ENCODE measurements around the gene SPECC1. TPM values are rescaled to one million over a fixed set of nuclear protein-coding genes. Genes with fewer than 3 reads are reported as not detected.

The SPECC1 gene
- total RNA-seq, 4 donors from 2014 or later: 9.8 to 24.2 (median 11.7) TPM

GRCh38 chr17:20053361-20053964 is 44.3 kb downstream of the SPECC1 start:
- 93 to 99% methylated on average over 3 to 4 of the region's 4 CpGs for WGBS, 2 donors
- no peak for TF ChIP-seq POLR2A (IDR thresholded peaks at IDR 0.05)
- no peak for TF ChIP-seq CTCF (IDR thresholded peaks at IDR 0.05)
- H3K4me3 ChIP-seq (ENCODE audit: low read depth, poor library complexity, severe bottlenecking): no peak overlapping the region
- intact Hi-C loops (cut with DNase I; ENCODE audit: low total_unique reads): no loop called here
- no peak for DNase-seq (ENCODE audit: low spot score in 2 of 2)

GRCh38 chr17:20059728-20060188 is 50.6 kb downstream of the SPECC1 start:
- 62 to 64% methylated on average over 3 of the region's 3 CpGs for WGBS, 2 donors
- no peak for TF ChIP-seq POLR2A (IDR thresholded peaks at IDR 0.05)
- no peak for TF ChIP-seq CTCF (IDR thresholded peaks at IDR 0.05)
- DNase-seq (ENCODE audit: low spot score in 2 of 2): no peak
- no peak overlapping the region for H3K4me3 ChIP-seq (ENCODE audit: low read depth, poor library complexity, severe bottlenecking)
- intact Hi-C loops (cut with DNase I; ENCODE audit: low total_unique reads): no loop called here

GRCh38 chr17:20063665-20064648 is 54.8 kb downstream of the SPECC1 start:
- peak; percentile 85 to 98 for DNase-seq (ENCODE audit: low spot score in 2 of 2)
- no peak for TF ChIP-seq CTCF (IDR thresholded peaks at IDR 0.05)
- no peak for TF ChIP-seq POLR2A (IDR thresholded peaks at IDR 0.05)
- WGBS, 2 donors: 19 to 26% methylated on average over 12 of the region's 12 CpGs
- intact Hi-C loops (cut with DNase I; ENCODE audit: low total_unique reads): no loop called here
- no peak overlapping the region for H3K4me3 ChIP-seq (ENCODE audit: low read depth, poor library complexity, severe bottlenecking)

DNA sequence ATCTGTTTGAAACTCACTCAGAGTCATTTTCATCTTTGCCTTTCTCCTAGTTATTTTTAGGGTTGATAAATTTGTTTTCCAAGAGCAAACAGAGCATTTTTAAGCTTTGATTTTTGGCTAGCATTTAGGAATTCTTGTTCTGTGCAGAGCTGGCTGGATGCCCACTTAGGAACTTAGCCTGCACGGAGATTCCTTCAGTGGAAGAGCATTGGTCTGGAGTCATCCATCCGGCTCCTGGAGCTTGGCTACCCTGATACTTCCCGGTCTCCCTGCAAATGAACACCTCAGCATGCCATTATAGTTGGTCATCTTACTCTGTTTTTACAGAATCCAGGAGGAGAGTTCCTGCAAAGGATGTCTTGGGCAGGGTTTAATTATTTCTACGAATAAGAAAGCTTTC is 57.1 kb downstream of the SPECC1 start:
- no peak for TF ChIP-seq CTCF (IDR thresholded peaks at IDR 0.05)
- TF ChIP-seq POLR2A (IDR thresholded peaks at IDR 0.05): no peak
- 30 to 43% methylated on average over 4 of the region's 4 CpGs for WGBS, 2 donors
- peak in 1 of 2 donors; percentile 48 for DNase-seq (ENCODE audit: low spot score in 2 of 2)
- intact Hi-C loops (cut with DNase I; ENCODE audit: low total_unique reads): no loop called here
- no peak overlapping the region for H3K4me3 ChIP-seq (ENCODE audit: low read depth, poor library complexity, severe bottlenecking)

DNA sequence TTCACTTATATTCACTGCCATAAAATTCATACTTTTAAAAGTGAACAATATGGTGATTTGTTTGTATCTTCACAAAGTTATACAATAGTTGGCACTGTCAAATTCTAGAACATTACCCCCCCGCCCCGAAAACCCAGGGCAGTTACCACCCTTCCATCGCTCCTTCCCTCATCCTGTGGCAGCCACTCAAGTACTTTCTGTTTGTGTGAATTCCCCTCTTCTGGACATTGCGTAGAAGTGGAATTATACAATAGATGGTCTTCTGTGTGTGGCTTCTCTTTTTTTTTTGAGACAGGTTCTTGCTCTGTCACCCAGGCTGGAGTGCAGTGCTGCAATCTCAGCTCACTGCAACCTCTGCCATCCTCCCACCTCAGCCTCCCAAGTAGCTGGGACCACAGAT is 58.6 kb downstream of the SPECC1 start:
- no peak for DNase-seq (ENCODE audit: low spot score in 2 of 2)
- H3K4me3 ChIP-seq (ENCODE audit: low read depth, poor library complexity, severe bottlenecking): no peak overlapping the region
- WGBS, 2 donors: 90 to 91% methylated on average over 4 of the region's 4 CpGs
- TF ChIP-seq CTCF (IDR thresholded peaks at IDR 0.05) (no peak), POLR2A (IDR thresholded peaks at IDR 0.05) (no peak)
- intact Hi-C loops (cut with DNase I; ENCODE audit: low total_unique reads): no loop called here

Measured in lower leg skin (tissue), 4 donors.